OCI-LY3 (cell line): Measurements from ENCODE around the gene MMD2.

Source experiments
- EZH2phosphoT487 ChIP-seq: fragments of 200-600 bp; shearing (Covaris generic); IDR thresholded peaks from 2 replicates; pipeline ENCODE4 v1.6.1; 2018; ENCODE audit warnings: antibody characterized with exemption, mixed run types, low read depth
- TF ChIP-seq, protein P1 (sequence below): fragments of 200-600, 300-600 bp; sonication (generic); IDR thresholded peaks from 2 replicates; pipeline ENCODE4 v1.5.1; 2014; ENCODE audit warnings: antibody characterized with exemption, low read length, low read depth

DNA sequence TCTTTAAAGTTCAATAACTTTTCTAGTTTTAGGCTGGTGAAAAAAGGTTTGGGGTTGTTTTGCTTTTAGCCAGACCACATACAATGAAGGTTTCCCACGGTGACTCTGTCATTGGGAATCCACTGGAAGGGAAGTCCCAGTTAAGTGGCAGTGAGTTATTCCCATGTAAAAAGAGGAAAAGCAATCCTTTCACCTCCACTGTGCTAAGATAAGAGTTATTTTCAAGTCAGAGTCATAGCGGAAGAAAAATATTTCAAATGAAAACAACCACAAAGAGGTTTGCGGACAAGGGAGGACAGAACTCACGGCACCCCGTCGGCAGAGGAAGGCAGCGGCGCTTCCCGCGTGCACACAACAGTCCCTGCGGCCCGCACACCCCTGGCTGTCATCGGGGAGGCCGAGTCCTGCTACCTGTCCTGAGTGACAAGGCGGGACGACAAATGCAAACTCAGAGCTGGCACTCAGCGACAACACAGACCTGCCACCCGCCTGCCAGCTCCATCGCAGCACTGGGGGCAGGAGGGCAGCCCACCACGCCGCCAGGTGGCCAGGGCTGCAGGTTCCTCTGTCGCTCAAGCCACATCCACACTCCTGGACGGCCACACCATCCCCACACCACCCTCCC is 87.8 kb downstream of the MMD2 start:
- no peak for TF ChIP-seq EZH2phosphoT487
- TF ChIP-seq, protein P1, sequence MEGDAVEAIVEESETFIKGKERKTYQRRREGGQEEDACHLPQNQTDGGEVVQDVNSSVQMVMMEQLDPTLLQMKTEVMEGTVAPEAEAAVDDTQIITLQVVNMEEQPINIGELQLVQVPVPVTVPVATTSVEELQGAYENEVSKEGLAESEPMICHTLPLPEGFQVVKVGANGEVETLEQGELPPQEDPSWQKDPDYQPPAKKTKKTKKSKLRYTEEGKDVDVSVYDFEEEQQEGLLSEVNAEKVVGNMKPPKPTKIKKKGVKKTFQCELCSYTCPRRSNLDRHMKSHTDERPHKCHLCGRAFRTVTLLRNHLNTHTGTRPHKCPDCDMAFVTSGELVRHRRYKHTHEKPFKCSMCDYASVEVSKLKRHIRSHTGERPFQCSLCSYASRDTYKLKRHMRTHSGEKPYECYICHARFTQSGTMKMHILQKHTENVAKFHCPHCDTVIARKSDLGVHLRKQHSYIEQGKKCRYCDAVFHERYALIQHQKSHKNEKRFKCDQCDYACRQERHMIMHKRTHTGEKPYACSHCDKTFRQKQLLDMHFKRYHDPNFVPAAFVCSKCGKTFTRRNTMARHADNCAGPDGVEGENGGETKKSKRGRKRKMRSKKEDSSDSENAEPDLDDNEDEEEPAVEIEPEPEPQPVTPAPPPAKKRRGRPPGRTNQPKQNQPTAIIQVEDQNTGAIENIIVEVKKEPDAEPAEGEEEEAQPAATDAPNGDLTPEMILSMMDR = no peak
